KMS-11 (cell line): ENCODE measurements around the gene FRAS1.
A peak's percentile ranks its signal among the peaks of the same experiment; 100 is the strongest.
"Not testable (repeated sequence)": the region's sequence is repeated elsewhere in the genome, so short reads cannot be mapped to it uniquely, and the experiment has no call there.

ENCODE experiments used
- H2AFZ ChIP-seq: fragments of 200-600 bp; sonication (generic); 2 replicates; pipeline ENCODE4 v1.6.1; 2016; ENCODE audit warnings: antibody characterized with exemption, mixed run types, low read depth
- H3K27ac ChIP-seq: fragments of 200-600 bp; sonication (generic); 2 replicates; pipeline ENCODE4 v1.6.1; 2016; ENCODE audit warnings: mild to moderate bottlenecking, mixed run types
- H3K27me3 ChIP-seq: fragments of 200-600 bp; sonication (generic); 2 replicates; pipeline ENCODE4 v1.6.1; 2017; ENCODE audit warnings: mild to moderate bottlenecking, low read depth, mixed run types, moderate library complexity; ENCODE audit not compliant: insufficient read depth
- H3K36me3 ChIP-seq: fragments of 200-600 bp; sonication (generic); 2 replicates; pipeline ENCODE4 v1.6.1; 2017; ENCODE audit warnings: mild to moderate bottlenecking, mixed run types; ENCODE audit not compliant: insufficient read depth
- H3K4me1 ChIP-seq: fragments of 200-600 bp; sonication (generic); 2 replicates; pipeline ENCODE4 v1.6.1; 2016; ENCODE audit warnings: mild to moderate bottlenecking, low read depth, mixed run types; ENCODE audit not compliant: poor library complexity, severe bottlenecking
- H3K4me2 ChIP-seq: fragments of 200-600 bp; sonication (generic); 2 replicates; pipeline ENCODE4 v1.7.0; 2016; ENCODE audit warnings: mild to moderate bottlenecking, mixed run types
- H3K4me3 ChIP-seq: fragments of 200-600 bp; sonication (generic); IDR thresholded peaks from 2 replicates; pipeline ENCODE4 v1.6.1; 2017; ENCODE audit warnings: low read depth, low read length, mixed read lengths; ENCODE audit not compliant: insufficient read depth
- H3K79me2 ChIP-seq: fragments of 200-600 bp; sonication (generic); 2 replicates; pipeline ENCODE4 v1.6.1; 2016; ENCODE audit warnings: low read depth, mixed run types; ENCODE audit not compliant: insufficient read depth
- H3K9ac ChIP-seq: fragments of 200-600 bp; sonication (generic); 2 replicates; pipeline ENCODE4 v1.6.1; 2016; ENCODE audit warnings: mild to moderate bottlenecking, mixed run types
- H4K20me1 ChIP-seq: fragments of 200-600 bp; sonication (generic); 2 replicates; pipeline ENCODE4 v1.6.1; 2016; ENCODE audit warnings: mild to moderate bottlenecking, mixed run types; ENCODE audit not compliant: insufficient read depth
- TF ChIP-seq, protein P1 (sequence below): fragments of 200-600 bp; sonication (generic); conservative IDR thresholded peaks from 2 replicates; pipeline ENCODE4 v1.6.1; 2017; ENCODE audit warnings: low read depth, mild to moderate bottlenecking, antibody characterized with exemption, low read length, moderate library complexity, mixed read lengths

The FRAS1 gene

DNA sequence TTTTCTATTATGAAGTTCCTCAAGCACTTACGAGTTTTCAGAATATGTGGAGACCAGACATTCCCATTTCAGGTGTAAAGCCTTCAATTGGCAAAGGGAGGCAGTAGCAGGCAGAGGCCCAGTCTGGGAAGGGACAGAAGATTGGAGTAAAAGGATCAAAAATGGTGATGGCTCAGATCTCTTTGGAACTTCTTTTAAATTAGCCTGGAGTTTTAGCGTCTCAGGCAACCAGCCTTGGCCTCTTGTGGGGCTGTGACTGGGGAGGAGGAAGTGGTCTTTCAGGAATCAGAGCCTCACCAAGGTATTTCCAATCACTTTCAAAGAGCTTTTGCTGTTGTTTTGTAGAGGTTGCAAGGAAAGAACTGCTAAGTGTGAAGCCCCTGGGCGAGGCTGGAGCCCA lies 239.1 kb downstream of the FRAS1 start:
- Histone ChIP-seq H3K4me2 (peak overlapping the region; percentile 49), H3K4me1 (peaks cover 85% of the 10 kb centered on the region), H3K9ac (peak overlapping the region; percentile 21; the same call in 1 of the 2 replicates), H3K79me2 (no peaks in the 10 kb centered on the region), H3K27ac (peak overlapping the region; percentile 67; the same call in 1 of the 2 replicates), H3K27me3 (no peaks in the 10 kb centered on the region), H3K36me3 (no peaks in the 10 kb centered on the region), H3K4me3 (peak overlapping the region; percentile 63), H2AFZ (0 out of 2 replicates have a peak overlapping the region, but pooled peaks have one; percentile 2), H4K20me1 (no peaks in the 10 kb centered on the region)
- TF ChIP-seq, protein P1, sequence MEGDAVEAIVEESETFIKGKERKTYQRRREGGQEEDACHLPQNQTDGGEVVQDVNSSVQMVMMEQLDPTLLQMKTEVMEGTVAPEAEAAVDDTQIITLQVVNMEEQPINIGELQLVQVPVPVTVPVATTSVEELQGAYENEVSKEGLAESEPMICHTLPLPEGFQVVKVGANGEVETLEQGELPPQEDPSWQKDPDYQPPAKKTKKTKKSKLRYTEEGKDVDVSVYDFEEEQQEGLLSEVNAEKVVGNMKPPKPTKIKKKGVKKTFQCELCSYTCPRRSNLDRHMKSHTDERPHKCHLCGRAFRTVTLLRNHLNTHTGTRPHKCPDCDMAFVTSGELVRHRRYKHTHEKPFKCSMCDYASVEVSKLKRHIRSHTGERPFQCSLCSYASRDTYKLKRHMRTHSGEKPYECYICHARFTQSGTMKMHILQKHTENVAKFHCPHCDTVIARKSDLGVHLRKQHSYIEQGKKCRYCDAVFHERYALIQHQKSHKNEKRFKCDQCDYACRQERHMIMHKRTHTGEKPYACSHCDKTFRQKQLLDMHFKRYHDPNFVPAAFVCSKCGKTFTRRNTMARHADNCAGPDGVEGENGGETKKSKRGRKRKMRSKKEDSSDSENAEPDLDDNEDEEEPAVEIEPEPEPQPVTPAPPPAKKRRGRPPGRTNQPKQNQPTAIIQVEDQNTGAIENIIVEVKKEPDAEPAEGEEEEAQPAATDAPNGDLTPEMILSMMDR: no peak

DNA sequence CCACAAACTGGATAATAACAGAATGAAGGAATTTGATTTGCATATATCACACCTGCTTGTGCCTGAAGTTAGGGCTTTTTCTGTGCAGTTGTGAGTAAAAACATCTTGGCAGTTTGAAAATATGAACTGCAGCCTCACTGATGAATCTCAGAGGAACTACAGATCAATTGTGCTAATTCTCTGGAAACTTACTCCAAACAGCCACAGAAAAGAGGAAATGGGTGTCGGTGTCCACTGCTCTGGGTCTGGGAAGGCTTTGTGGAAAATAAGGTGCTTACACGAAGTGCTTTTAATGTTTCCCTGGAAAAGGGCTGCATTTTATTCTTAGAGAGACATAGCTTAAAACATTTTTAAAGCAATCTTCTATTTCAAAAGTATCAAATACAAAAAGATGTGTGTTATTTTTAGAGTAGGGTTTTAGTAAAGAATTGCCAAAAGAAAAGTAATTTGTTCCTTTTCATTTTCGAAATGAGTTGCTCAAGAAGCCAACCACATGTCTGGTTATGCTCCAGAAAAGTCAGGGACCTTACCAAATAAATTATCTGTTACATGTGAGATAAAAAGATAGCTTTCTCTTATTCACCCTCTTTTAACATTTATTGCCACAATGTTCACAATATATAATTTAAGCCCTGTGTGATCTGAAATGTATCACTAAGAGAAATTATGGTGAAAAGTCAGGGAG lies 240.1 kb downstream of the FRAS1 start:
- no peaks in the 10 kb centered on the region for H3K36me3 ChIP-seq
- H3K4me1 ChIP-seq: peaks cover 75% of the 10 kb centered on the region
- H3K4me3 ChIP-seq: peak overlapping the region; percentile 63
- H2AFZ ChIP-seq: peak overlapping the region; percentile 2; the same call in 1 of the 2 replicates
- H3K4me2 ChIP-seq: peak overlapping the region; percentile 49
- H3K79me2 ChIP-seq: no peaks in the 10 kb centered on the region
- no peaks in the 10 kb centered on the region for H3K27me3 ChIP-seq
- no peaks in the 10 kb centered on the region for H4K20me1 ChIP-seq
- TF ChIP-seq, protein P1: no peak
- H3K27ac ChIP-seq: peak overlapping the region; percentile 67
- peak overlapping the region; percentile 21; the same call in 1 of the 2 replicates for H3K9ac ChIP-seq

DNA sequence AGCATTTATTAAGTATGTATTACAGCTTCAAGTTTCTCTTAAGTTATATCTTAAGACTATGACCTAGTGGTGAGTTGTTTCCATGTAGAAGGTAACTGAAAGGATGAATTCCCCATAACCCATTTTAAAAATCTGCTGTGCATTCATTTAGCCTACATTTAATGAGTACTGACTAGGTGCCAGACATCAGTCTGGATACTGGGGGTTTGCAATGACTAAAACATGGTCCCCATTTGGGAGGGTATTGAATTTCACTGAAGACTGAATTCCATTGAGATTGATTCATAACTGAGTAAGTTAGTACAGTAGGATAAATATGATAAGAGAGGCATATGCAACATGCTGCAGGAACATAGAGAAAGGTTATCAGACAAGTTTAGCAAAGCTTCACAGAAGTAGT lies 241.5 kb downstream of the FRAS1 start:
- H3K36me3 ChIP-seq: no peaks in the 10 kb centered on the region
- no peak overlapping the region for H3K9ac ChIP-seq
- no peak overlapping the region for H2AFZ ChIP-seq
- no peaks in the 10 kb centered on the region for H3K79me2 ChIP-seq
- no peaks in the 10 kb centered on the region for H3K27me3 ChIP-seq
- no peak overlapping the region for H3K4me3 ChIP-seq
- TF ChIP-seq, protein P1: no peak
- H4K20me1 ChIP-seq: no peaks in the 10 kb centered on the region
- H3K4me2 ChIP-seq: peak overlapping the region; percentile 15; the same call in 1 of the 2 replicates
- H3K4me1 ChIP-seq: peaks cover 62% of the 10 kb centered on the region
- no peak overlapping the region for H3K27ac ChIP-seq

DNA sequence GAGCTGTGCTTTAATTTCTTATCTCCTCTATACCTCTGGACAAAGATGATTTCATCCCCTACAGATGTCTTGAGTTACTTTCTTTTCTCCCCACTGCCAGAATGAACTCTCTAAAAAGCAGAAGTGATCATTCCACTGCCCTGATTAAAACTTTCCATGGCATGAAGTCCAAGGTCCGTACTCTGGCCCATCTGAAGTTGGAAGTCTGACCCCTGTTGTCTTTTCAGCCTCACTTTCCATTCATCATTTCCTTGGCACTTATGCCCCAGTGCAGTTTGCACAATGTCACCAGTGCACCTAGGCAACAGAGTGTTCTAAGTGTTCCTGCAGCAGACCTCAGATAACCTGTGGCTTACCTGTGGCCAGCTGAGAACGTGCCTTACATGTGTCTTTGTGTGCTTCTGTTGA lies 242.4 kb downstream of the FRAS1 start:
- Histone ChIP-seq H3K79me2 (no peaks in the 10 kb centered on the region), H3K9ac (no peak overlapping the region), H3K27me3 (no peaks in the 10 kb centered on the region), H3K27ac (no peak overlapping the region), H3K4me1 (peaks cover 52% of the 10 kb centered on the region), H4K20me1 (no peaks in the 10 kb centered on the region), H2AFZ (no peak overlapping the region), H3K36me3 (no peaks in the 10 kb centered on the region), H3K4me3 (no peak overlapping the region), H3K4me2 (no peak overlapping the region)
- TF ChIP-seq, protein P1: no peak

DNA sequence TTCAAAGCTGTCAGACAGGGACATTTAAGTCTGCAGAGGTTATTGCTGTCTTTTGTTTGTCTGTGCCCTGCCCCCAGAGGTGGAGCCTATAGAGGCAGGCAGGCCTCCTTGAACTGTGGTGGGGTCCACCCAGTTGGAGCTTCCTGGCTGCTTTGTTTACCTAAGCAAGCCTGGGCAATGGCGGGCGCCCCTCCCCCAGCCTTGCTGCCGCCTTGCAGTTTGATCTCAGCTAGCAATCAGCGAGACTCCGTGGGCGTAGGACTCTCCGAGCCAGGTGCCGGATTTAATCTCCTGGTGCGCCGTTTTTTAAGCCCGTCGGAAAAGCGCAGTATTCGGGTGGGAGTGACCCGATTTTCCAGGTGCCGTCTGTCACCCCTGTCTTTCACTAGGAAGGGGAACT lies 250.1 kb downstream of the FRAS1 start:
- H4K20me1 ChIP-seq, H3K9ac ChIP-seq, H3K27ac ChIP-seq, H3K4me1 ChIP-seq, H3K36me3 ChIP-seq, H3K27me3 ChIP-seq, H3K4me2 ChIP-seq, H2AFZ ChIP-seq, H3K79me2 ChIP-seq, H3K4me3 ChIP-seq: not testable (repeated sequence)
